ENCODE measurements around the gene PTGIR. TPM values are rescaled to one million over a fixed set of nuclear protein-coding genes. Genes with fewer than 3 reads are reported as not detected.

The PTGIR gene
- total and polyA plus RNA-seq, 10 of the 15 experiments (the other 5 are each of a cell fraction or from before 2014, with no cell fraction given) = 0.34 to 29.1 (median 9.9) TPM

DNA sequence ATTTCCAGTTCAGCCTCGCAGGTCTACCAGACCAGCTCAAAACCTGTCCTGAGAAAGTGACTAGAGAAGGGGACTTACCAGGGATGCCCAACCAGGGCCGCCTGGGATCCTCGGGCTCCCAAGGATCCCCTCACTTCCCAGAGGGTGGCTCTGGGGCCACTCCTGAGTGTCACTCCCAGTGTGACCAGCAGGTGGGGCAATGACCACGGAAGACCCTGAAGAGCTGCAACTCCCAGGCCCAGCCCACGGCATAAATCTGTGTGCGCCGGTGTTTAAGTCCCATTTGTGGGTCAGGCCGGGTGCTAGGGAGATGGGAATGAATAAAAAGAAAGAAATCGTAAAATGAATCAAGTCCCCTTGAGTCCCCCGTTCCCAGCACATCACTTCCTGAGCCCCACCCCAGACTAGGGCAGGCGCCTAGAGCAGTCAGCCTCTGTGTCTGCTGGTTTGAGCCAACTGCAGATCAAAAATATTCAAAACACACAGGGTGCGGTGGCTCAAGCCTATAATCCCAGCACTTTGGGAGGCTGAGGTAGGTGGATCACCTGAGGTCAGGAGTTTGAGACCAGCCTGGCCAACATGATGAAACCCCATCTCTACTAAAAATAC is 10.7 kb downstream of the PTGIR start:
- H2AFZ ChIP-seq (ENCODE audit: control insufficient read depth, low read depth, low read length) = no peak overlapping the region
- no peak for TF ChIP-seq STAT3 (IDR thresholded peaks at IDR 0.05; ENCODE audit: low read depth, low read length)
- TF ChIP-seq, protein P1, sequence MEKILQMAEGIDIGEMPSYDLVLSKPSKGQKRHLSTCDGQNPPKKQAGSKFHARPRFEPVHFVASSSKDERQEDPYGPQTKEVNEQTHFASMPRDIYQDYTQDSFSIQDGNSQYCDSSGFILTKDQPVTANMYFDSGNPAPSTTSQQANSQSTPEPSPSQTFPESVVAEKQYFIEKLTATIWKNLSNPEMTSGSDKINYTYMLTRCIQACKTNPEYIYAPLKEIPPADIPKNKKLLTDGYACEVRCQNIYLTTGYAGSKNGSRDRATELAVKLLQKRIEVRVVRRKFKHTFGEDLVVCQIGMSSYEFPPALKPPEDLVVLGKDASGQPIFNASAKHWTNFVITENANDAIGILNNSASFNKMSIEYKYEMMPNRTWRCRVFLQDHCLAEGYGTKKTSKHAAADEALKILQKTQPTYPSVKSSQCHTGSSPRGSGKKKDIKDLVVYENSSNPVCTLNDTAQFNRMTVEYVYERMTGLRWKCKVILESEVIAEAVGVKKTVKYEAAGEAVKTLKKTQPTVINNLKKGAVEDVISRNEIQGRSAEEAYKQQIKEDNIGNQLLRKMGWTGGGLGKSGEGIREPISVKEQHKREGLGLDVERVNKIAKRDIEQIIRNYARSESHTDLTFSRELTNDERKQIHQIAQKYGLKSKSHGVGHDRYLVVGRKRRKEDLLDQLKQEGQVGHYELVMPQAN (conservative IDR thresholded peaks at IDR 0.05) = no peak
- TF ChIP-seq RAD21 (IDR thresholded peaks at IDR 0.05; ENCODE audit: insufficient read depth, low read depth, low read length) = peak; percentile 94
- TF ChIP-seq, protein P2, sequence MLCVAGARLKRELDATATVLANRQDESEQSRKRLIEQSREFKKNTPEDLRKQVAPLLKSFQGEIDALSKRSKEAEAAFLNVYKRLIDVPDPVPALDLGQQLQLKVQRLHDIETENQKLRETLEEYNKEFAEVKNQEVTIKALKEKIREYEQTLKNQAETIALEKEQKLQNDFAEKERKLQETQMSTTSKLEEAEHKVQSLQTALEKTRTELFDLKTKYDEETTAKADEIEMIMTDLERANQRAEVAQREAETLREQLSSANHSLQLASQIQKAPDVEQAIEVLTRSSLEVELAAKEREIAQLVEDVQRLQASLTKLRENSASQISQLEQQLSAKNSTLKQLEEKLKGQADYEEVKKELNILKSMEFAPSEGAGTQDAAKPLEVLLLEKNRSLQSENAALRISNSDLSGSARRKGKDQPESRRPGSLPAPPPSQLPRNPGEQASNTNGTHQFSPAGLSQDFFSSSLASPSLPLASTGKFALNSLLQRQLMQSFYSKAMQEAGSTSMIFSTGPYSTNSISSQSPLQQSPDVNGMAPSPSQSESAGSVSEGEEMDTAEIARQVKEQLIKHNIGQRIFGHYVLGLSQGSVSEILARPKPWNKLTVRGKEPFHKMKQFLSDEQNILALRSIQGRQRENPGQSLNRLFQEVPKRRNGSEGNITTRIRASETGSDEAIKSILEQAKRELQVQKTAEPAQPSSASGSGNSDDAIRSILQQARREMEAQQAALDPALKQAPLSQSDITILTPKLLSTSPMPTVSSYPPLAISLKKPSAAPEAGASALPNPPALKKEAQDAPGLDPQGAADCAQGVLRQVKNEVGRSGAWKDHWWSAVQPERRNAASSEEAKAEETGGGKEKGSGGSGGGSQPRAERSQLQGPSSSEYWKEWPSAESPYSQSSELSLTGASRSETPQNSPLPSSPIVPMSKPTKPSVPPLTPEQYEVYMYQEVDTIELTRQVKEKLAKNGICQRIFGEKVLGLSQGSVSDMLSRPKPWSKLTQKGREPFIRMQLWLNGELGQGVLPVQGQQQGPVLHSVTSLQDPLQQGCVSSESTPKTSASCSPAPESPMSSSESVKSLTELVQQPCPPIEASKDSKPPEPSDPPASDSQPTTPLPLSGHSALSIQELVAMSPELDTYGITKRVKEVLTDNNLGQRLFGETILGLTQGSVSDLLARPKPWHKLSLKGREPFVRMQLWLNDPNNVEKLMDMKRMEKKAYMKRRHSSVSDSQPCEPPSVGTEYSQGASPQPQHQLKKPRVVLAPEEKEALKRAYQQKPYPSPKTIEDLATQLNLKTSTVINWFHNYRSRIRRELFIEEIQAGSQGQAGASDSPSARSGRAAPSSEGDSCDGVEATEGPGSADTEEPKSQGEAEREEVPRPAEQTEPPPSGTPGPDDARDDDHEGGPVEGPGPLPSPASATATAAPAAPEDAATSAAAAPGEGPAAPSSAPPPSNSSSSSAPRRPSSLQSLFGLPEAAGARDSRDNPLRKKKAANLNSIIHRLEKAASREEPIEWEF (IDR thresholded peaks at IDR 0.05; ENCODE audit: insufficient replicate concordance, low read depth, low read length) = no peak
- TF ChIP-seq YY1 (IDR thresholded peaks at IDR 0.05; ENCODE audit: low read depth, low read length) = peak; percentile 70
- no peak for TF ChIP-seq MEF2B (IDR thresholded peaks at IDR 0.05; ENCODE audit: partially characterized antibody, poor library complexity, severe bottlenecking)
- TF ChIP-seq SMC3 (IDR thresholded peaks at IDR 0.05; ENCODE audit: borderline replicate concordance, low read length) = peak; percentile 90
- TF ChIP-seq IKZF2 (IDR thresholded peaks at IDR 0.05) = 0 out of 4 replicates have a peak, but pooled peaks of 1 of the 2 experiments have one; percentile 14
- peak; percentile 52 for TF ChIP-seq RELA (IDR thresholded peaks at IDR 0.05; ENCODE audit: borderline replicate concordance, partially characterized antibody)
- peak; percentile 68; the same call in 1 of the 2 replicates for TF ChIP-seq IKZF1 (conservative IDR thresholded peaks at IDR 0.05)
- peak; percentile 50; the same call in 1 of the 2 replicates for TF ChIP-seq SMARCA5 (IDR thresholded peaks at IDR 0.05)
- no peak for TF ChIP-seq CHD4 (IDR thresholded peaks at IDR 0.05)
- no peak for TF ChIP-seq STAT1 (conservative IDR thresholded peaks at IDR 0.05)

More for the DNA sequence above, 10.7 kb downstream of the PTGIR start:
- no TSS peak for BruUV-seq (replicated peaks)
- Histone ChIP-seq H4K20me1 (ENCODE audit: control insufficient read depth, insufficient read depth) (peaks cover 4% of the 10 kb centered on the region; the same call in 1 of the 2 replicates), H3K4me2 (ENCODE audit: control insufficient read depth, insufficient read depth) (no peak overlapping the region), H3K9ac (ENCODE audit: control insufficient read depth, insufficient read depth, low read length) (no peak overlapping the region), H3K27ac (ENCODE audit: control insufficient read depth, insufficient read depth) (no peak overlapping the region), H3K36me3 (ENCODE audit: control insufficient read depth in 2 of 2, insufficient read depth in 2 of 2, low read length in 1 of 2) (peaks cover 7 to 12% of the 10 kb centered on the region in 2 experiments; a peak in 3 of 4 replicates), H3K4me3 (no peak overlapping the region), H3K27me3 (replicated peaks in 1 of 2; ENCODE audit: control insufficient read depth in 2 of 2, insufficient read depth in 2 of 2, low read length in 1 of 2) (no peaks in the 10 kb centered on the region), H3K9me3 (replicated peaks; ENCODE audit: control insufficient read depth, insufficient read depth, low read length) (no peaks in the 10 kb centered on the region), H3K4me1 (ENCODE audit: control insufficient read depth, insufficient read depth, low read length) (peaks cover 47% of the 10 kb centered on the region), H3K79me2 (ENCODE audit: control insufficient read depth, insufficient read depth, low read length) (no peaks in the 10 kb centered on the region)
- DNase-seq (ENCODE audit: low read depth, low spot score) (no peak), ATAC-seq (peak; percentile 66), FAIRE-seq (peak; percentile 77)
- WGBS (ENCODE audit: insufficient coverage, insufficient replicate concordance, low lambda C conversion rate, missing lambda C conversion rate) = 4% methylated on average over 12 of the region's 12 CpGs
- POLR2A ChIA-PET = interaction anchor here (0.6 to 5.5 kb wide), 5 partner anchors 13 to 100 kb away, joined by 3 to 45 read pairs (median 5); partner anchors contain the start of genes CALM3 and DACT3
- intact Hi-C loops (cut with micrococcal nuclease; ENCODE audit: unreplicated experiment) = loop anchor here (1.0 to 5.0 kb wide), 2 partner anchors 48 to 103 kb away; partner anchors contain the start of gene PRKD2
- RAD21 ChIA-PET (ENCODE audit: unreplicated experiment) = interaction anchor here (0.8 to 11.8 kb wide), 9 partner anchors 8 to 207 kb away, joined by 3 to 245 read pairs (median 4); partner anchors contain the start of genes CALM3, DACT3 and GNG8
- SMC1A ChIA-PET (ENCODE audit: uncharacterized antibody, unreplicated experiment) = interaction anchor here (0.9 to 17.6 kb wide), 10 partner anchors 8 to 48 kb away, joined by 3 to 286 read pairs (median 4); partner anchors contain the start of genes CALM3, DACT3, GNG8 and PTGIR
- in situ Hi-C loops (cut with MboI) = loop anchor here (5.0 kb wide), 1 partner anchor 48 kb away; the partner anchor contains the start of gene DACT3
- CTCF ChIA-PET = interaction anchor here (0.8 to 13.7 kb wide), 15 partner anchors 9 to 139 kb away, joined by 3 to 434 read pairs (median 5); partner anchors contain the start of genes CALM3, DACT3 and PTGIR

All from GM12878 (cell line).